Keratinocyte (primary cell): ENCODE measurements around the gene FBH1.

ENCODE experiments used
- CTCF ChIP-seq, 3 experiments: IDR thresholded peaks in 1 of 3; conservative IDR thresholded peaks in 1 of 3; optimal IDR thresholded peaks in 1 of 3; 2 replicates in 2 of 3; 3 replicates in 1 of 3; pipeline versions ENCODE3 to v1.5.1; 2011; ENCODE audit warnings: low read length in 3 of 3, mild to moderate bottlenecking in 3 of 3, moderate library complexity in 2 of 3, control low read depth in 1 of 3, inconsistent platforms in 1 of 3; ENCODE audit not compliant: insufficient read depth in 2 of 3; ENCODE audit errors: extremely low read depth in 1 of 3
- EZH2 ChIP-seq: IDR thresholded peaks from one replicate; pipeline ENCODE4 v1.6.1; 2012; ENCODE audit warnings: inconsistent platforms, mild to moderate bottlenecking, low read length, moderate library complexity

GRCh38 chr10:5938291-5938690 lies 48.2 kb downstream of the FBH1 start:
- TF ChIP-seq CTCF (optimal IDR thresholded peaks at IDR 0.05 in 1 of 3, IDR thresholded peaks at IDR 0.05 in 1 of 3, conservative IDR thresholded peaks at IDR 0.05 in 1 of 3; ENCODE audit: extremely low read depth in 1 of 3, insufficient read depth in 2 of 3, low read length in 3 of 3): no peak
- no peak for TF ChIP-seq EZH2
